HG03442 (cell line): Measurements from ENCODE around the gene SLC47A1.
"Not testable (repeated sequence)": the region's sequence is repeated elsewhere in the genome, so short reads cannot be mapped to it uniquely, and the experiment has no call there.

ENCODE experiments used
- ATAC-seq: cut with Tn5 transposase; IDR thresholded peaks from one replicate; pipeline ENCODE4 v1.9.1; 2021; ENCODE audit warnings: mild to moderate bottlenecking, moderate library complexity; ENCODE audit not compliant: unreplicated experiment

Gene SLC47A1

GRCh38 chr17:19519388-19520291, 14.0 kb upstream of the SLC47A1 start:
- ATAC-seq, result not testable (repeated sequence)

DNA sequence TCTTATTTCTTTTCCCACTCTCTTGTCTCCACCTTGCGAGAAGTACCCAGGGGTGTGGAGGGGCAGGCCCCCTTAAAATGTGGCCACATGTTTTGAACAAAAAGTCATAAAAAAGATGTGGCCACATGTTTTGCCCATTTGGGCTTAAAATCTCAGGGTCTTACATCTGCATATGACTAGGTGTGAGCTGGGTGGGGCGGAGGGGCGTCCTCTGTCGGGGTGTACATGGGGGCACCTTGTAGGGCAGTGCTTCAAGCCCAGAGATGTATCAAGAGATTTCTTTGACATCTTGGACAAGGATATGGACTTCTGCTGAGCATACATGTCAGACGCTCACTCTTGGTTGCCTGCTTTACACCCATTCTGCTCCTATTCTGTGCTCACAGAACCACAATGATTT, 13.0 kb upstream of the SLC47A1 start:
- ATAC-seq, result no peak

GRCh38 chr17:19523690-19524089, 10.0 kb upstream of the SLC47A1 start:
- no peak for ATAC-seq

- not testable (repeated sequence) for ATAC-seq
Observed at GRCh38 chr17:19526950-19527349, 6.7 kb upstream of the SLC47A1 start.

DNA sequence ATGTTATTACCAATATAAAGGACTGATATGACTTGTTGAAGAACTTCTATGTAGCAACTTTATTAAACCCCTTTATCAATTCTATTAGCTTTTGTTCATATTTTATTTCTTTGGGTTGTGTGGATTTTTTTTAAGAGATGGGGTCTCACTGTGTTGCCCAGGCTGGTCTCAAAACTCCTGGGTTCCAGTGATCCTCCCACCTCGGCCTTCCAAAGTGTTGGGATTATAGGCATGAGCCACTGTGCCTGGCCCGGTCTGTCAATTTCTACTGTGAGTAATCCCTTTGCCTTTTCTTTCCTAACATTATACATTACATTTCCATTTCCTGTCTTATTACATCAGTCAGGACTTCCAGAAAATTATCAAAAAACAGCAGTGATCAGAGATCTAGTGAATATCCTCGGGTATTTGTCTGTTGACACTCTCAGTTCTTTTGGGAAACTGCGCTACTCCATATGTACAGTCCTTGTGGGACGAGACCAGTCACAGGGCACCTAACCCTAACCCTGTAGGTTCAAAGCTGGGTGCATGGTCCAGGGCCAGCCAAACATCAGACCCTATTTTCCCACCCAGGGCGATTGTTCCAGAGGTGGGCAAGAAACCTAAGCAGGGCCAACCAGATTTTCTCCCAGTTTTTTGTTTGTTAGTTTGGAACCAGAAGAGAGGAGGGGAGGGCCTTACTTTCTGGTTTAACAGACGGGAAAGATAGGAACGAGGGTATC, 1.7 kb upstream of the SLC47A1 start:
- no peak for ATAC-seq

DNA sequence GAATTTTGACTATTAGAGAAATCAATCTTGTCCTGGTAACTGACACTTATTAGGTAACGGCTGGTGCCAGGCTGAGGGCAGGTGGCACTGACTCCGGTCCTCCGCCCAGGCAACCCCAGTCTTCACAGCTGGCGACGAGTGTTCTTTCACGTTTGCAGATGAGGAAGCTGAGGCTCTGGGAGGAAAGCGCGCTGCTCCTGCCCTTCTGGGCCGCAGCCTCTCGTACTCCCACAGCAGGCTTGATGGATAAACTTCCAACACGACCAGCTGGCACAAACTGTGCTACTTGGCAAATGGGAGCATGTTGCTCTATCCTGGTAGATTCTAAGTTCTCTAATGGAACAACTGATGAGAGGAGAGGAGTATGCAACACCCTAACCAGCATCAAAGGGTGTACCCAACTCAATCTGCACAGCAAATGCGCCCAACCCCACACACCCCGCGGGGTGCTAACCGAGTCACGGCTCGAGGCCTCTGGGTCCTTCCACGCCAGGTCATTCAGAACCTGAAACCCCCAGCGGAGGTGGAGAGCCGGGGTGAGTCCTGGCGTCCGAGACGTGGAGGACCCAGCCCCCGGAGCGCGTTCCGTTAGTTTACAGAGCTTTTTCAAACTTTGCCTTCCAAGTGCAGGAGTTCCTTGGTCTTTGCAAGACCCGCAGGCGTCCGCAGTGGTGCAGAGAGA, 477 bp upstream of the SLC47A1 start:
- ATAC-seq, result no peak

DNA sequence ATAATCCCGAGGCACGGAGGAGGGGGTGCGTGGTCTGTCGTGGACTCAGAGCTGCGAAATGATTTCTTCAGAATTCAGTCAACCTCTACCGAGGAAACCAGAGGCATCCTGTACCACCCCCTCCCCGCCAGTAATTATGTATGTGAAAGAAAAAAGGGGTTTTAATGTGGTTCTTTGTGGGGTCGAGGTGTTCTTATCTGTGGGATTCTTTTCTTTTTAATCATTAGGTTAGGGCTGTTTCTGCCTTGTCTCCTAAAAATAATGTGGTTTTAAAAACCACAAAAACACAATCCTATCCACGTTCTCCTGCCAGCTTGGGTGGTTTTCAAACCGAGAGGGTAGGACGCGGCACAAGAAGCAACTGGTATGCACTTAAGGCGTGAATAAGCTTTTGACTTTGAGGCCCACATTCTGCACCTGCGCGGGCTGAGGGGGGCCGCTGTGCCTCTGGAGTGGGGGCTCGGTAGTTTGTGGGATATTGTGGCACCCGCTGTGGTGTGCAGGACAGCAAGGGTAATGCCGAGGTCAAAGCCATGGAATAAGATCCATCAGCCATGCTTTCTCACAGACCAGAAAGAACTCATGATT, 1.0 kb downstream of the SLC47A1 start:
- no peak for ATAC-seq

DNA sequence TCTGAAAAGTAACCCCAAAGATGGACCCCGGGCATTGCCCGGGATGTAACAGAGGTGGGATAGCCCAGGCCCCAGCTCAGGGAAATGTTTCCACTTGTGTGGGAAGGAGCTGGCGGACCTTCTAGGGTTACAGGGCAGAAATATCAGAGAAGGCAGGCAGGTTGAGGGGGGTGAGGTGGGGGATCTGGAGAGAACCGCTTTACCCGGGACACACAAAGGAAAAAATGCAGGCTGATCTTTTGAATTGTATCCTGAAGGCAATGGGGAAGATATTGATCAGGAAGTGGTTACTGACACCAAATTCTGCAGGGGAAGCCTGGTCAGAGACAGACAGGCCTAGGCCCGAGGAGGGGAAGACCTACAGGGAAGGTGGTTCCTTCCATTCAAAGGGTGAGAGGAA, 3.5 kb downstream of the SLC47A1 start:
- ATAC-seq, result no peak

DNA sequence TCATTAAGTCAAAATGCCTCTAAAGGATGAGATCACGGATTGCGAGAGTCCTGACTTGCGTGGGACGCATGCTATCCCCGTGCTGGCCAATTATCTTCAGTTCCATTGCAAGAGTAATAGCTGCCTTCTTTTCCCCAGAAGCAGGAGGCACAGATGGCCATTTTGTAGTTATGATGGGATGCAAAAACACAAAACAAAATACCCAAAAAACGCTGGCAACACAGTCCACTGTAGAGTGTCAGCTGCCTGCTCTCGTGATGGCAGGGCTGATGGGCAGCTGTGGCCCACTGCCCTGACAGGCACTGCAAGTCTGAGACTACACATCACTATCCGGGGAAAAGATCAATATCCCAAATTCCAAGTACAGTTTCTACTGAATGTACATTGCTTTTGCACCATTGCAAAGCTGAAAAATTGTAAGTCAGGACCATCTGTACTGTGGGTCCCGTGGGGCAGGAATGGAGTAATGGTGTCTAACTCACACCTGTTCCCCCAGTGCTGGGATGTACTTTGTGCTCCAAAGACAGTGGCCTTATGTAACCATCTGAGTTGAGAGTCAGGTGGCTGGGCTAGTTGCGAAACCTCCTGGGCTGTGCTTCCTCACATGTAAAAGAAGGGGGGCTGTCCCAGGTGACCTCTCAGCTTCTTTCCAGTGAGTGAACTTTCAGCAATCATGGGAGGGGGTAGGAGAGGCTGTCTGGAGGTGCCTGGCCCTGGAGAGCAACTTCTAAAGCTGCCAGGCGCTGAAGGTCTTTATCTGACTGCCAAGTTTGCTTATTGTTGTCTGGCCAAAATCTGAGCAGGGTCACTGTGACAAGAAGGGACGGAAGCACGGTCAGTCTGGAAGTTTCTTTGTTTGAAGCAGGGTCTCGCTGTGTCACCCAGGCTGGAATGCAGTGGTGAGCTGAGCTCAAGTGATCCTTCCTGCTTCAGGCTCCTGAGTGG, 4.7 kb downstream of the SLC47A1 start:
- no peak for ATAC-seq

DNA sequence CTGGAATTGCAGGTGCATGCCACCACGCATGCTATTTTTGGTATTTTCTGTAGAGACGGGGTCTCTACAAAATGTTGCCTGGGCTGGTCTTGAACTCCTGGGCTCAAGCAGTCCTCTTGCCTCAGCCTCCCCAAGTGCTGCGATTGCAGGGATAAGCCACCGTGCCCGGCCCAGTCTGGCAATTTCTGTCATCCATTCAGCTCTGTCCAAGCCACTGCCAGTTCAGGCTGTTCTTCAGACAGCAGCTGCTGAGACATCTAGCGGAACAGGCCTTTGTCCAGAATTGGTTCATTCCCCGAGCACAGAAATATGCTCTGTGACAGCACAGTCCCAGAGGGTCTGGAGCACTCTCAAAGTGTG, 5.4 kb downstream of the SLC47A1 start:
- ATAC-seq, result no peak

GRCh38 chr17:19539841-19540311, 6.2 kb downstream of the SLC47A1 start:
- no peak for ATAC-seq

GRCh38 chr17:19540706-19541370, 7.2 kb downstream of the SLC47A1 start:
- no peak for ATAC-seq

DNA sequence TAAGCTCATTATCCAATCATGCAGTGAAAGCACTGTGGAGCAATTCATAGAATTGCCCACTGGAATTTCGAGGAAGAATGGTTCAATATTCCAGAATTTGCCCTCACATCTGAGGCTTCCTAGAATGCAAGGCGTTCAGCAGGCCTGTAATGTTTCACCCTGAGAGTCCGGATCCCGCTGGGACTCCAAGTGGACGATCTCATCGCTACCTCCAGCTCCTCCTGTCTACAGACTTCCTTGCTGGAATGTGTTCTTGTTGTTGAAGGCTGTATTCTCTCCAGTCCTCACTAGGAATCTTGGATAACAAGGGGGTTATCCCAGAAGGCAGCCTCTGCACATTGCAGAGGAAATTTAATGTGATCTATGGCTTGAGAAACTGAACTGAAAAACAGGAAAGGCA, 7.8 kb downstream of the SLC47A1 start:
- ATAC-seq, result no peak

DNA sequence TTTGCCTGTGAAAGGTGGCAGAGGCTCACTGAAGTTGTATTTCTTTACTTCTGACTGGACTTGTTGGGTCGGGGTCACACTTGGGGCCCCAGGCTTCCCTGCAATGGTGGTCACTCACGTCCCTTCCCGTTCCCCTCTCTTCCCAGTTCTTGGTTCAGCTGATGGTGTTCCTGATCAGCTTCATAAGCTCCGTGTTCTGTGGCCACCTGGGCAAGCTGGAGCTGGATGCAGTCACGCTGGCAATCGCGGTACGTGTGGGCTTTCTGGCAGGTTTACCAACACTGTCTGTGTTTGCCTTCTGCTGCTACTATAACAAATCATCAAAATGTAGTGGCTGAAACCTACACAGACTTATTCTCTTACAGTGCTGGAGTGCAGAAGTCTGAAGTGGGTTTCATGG, 8.6 kb downstream of the SLC47A1 start:
- no peak for ATAC-seq

- ATAC-seq, result no peak
Observed at GRCh38 chr17:19544366-19544765, 10.7 kb downstream of the SLC47A1 start.

DNA sequence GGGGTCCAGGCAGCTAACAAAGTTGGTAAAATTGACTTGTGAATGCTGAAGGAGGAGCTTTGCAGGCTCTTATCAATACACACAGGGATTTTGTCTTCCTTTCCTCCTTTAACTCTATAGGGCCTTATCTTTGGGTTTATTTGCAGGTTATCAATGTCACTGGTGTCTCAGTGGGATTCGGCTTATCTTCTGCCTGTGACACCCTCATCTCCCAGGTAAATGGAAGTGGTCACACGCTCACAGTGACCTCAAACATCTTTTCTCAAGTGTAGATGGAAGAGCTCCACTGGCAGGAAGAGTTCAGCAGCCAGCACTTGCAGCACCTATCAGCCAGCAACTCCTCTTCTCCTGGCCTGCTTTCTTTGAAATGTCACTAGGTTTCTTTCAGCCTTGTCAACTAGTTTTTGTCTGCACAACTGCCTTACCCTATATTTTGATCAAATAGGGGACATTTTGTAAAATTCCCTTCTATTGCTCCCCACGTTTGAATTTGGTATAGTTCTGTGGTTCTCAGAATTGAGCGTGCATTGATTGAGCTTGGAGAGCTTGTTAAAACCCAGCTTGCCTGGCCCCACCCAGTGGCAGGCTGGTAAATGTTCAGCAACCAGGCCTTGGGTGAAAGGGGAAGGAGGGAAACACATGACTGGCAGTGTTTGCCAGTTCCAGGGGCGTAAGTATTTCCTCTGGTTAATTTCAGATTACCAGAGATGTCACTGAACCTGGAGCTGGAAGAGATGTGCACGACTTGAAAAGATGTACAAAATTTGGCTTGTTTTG, 12.8 kb downstream of the SLC47A1 start:
- ATAC-seq, result no peak

GRCh38 chr17:19549746-19550623, 16.3 kb downstream of the SLC47A1 start:
- no peak for ATAC-seq

GRCh38 chr17:19551165-19551564, 17.5 kb downstream of the SLC47A1 start:
- ATAC-seq, result no peak
